OCI-M1 (cell line): ENCODE measurements around the gene FBLL1.
"Not testable (repeated sequence)": the region's sequence is repeated elsewhere in the genome, so short reads cannot be mapped to it uniquely, and the experiment has no call there.

ENCODE experiments used
- DNase-seq: peaks from one replicate; lab custom pipeline; 2025; lab: John Stamatoyannopoulos, UW

The FBLL1 gene

GRCh38 chr5:168528521-168529373, at the start of gene FBLL1:
Gene FBLL1, plus strand, starts transcription at chr5:168529305. Its CDS starts 200 bp downstream, at chr5:168529505.
- DNase-seq, result no peak

DNA sequence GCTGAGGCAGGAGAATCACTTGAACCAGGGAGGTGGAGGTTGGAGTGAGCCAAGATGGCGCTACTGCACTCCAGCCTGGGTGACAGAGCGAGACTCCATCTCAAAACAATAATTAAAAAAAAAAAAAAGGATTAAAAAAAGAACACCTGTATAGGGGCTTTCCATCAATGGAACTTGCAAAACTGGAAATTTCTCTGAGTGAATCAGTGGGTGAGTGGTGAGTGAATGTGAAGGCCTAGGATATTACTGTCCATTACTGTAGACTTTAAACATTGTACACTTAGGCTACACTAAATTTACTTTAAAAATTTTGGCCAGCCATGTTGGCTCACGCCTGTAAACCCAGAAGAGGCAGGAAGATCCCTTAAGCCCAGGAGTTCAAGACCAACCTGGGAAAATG, 48.5 kb upstream of the FBLL1 start:
- DNase-seq, result no peak

DNA sequence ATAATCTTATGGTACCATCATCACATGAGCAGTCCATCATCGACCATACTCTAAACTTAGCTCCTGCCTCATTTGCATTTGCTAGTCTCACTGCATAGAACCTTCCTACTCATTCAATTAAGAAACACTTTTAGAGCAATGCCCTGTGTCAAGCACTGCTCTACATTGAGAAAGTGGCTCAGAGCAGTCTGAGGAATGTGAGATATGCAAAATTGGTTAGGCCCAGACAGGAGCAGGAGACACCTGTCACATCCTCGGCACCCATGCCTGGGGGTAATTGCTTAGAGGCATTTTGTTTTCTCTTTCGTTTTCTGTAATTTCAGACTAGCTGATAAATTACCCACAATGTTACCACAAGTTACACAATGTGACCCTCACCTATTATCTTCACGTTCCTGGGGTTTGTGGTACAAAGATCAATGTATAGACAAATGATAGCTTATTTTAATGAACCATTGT, 47.7 kb upstream of the FBLL1 start:
- DNase-seq, result peak; percentile 84

GRCh38 chr5:168482361-168482760, 46.7 kb upstream of the FBLL1 start:
- DNase-seq, result peak; percentile 16

GRCh38 chr5:168486136-168486879, 42.8 kb upstream of the FBLL1 start, which contains the start of gene RARS1:
Gene RARS1, plus strand, starts transcription at chr5:168486471. Its CDS starts 28 bp downstream, at chr5:168486499.
- peak; percentile 96 for DNase-seq

DNA sequence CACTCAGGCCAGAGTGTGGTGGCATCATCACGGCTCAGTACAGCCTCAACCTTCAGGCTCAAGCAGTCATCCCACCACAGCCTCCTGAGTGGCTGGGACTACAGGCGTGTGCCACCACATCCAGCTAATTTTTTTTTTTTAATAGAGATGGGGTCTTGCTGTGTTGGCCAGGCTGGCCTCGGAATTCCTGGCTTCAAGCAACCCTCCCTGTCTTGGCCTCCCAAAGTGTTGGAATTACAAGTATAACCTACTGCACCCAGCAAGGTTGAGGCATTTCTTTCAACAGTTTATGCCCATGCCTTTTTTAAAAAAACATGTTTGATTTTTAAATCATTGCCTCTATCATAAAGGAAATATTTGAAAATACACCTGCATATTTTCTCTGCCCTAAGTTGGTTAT, 40.0 kb upstream of the FBLL1 start:
- DNase-seq, result no peak

DNA sequence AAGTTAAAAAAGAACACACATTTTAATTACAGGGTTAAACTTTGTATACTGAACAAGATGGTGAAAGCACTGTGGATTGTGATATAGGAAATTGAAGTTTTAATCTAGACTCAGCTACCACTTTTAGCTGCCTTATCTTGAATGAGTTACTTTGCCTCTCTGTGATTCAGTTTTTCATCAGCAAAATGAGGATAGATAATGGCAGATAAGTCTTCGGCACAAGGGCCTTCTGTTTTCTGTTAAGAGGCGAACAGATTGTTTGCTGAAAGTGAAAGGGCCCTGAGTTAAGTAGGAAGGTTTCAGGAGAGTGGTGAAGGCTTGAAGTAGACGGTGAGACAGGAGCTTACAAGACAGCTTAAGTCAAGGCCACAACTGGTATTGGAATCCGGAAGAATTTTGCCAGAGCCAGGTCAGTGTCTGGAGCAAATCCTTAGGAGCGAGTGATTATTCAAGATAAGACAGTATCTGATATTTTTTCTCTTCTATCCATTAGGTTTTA, 35.0 kb upstream of the FBLL1 start:
- no peak for DNase-seq

DNA sequence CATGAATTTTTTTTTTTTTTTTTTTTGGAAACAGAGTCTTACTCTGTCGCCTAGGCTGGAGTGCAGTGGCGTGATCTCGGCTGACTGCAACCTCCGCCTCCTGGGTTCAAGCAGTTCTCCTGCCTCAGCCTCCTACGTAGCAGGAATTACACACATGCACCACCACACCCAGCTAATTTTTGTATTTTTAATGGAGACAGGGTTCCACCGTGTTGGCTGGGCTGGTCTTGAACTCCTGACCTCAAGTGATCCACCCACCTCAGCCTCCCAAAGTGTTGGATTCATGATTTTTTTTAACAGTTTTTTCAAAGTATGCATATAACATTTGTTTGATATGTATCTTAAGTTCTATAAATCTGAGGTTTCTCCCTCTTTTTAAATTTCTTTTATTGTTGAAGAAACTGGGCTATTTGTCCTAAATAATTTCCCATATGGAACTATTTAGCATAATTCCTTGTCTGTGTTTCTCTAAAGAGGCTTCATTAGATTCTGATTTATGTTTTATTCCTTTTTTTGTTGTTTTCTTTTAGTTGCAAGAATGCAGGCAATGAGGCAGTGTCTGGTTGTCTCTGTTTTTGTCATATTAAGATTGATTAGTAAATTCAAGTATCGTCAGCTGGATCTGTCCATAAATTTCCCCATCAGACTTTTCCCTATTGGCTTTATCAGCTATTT, 26.4 kb upstream of the FBLL1 start:
- DNase-seq, result no peak

GRCh38 chr5:168513861-168514428, 15.2 kb upstream of the FBLL1 start:
- peak; percentile 5 for DNase-seq

GRCh38 chr5:168525856-168526255, 3.2 kb upstream of the FBLL1 start:
- no peak for DNase-seq

DNA sequence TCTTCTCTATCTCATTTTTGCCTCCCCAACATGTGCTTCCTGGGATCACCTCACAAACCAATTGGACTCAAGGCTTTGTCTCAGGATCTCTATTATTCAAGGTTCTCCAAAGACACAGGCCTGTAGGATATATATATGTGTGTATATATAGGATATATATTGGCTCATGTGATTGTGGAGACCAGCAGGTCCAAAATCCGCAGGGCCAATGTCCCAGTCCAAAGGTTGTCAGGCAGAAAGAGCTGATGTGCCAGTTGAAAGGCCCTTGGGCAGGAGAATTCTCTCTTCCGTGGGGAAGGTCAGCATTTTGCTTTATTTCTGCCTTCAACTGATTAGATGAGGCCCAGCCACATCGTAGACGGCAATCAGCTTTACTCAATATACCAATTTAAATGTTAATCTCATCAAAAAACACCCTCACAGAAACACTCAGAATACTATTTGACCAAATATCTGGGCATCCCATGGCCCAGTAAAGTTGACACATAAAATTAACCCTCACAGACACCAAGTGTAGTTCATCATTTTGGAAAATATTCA, 1.3 kb upstream of the FBLL1 start:
- no peak for DNase-seq

DNA sequence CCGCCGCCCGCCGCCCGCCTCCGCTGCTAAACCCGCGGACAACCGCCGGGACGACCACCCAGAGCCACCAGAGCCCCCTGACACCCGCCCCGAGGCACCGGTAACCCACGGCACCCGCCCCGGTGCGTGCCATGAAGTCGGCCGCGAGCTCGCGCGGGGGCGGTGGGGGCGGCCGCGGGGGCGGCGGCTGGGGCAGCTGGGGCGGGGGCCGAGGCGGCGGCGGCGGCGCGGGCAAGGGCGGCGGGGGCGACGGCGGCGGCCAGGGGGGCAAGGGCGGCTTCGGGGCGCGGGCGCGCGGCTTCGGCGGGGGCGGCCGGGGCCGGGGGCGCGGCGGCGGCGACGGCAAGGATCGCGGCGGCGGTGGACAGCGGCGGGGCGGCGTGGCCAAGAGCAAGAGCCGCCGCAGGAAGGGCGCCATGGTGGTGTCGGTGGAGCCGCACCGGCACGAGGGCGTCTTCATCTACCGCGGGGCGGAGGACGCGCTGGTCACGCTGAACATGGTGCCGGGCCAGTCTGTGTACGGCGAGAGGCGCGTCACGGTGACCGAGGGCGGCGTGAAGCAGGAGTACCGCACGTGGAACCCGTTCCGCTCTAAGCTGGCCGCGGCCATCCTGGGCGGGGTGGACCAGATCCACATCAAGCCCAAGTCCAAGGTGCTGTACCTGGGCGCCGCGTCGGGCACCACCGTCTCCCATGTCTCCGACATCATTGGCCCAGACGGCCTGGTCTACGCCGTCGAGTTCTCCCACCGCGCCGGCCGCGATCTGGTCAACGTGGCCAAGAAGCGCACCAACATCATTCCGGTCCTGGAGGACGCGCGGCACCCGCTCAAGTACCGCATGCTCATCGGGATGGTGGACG, 499 bp downstream of the FBLL1 start:
- no peak for DNase-seq

DNA sequence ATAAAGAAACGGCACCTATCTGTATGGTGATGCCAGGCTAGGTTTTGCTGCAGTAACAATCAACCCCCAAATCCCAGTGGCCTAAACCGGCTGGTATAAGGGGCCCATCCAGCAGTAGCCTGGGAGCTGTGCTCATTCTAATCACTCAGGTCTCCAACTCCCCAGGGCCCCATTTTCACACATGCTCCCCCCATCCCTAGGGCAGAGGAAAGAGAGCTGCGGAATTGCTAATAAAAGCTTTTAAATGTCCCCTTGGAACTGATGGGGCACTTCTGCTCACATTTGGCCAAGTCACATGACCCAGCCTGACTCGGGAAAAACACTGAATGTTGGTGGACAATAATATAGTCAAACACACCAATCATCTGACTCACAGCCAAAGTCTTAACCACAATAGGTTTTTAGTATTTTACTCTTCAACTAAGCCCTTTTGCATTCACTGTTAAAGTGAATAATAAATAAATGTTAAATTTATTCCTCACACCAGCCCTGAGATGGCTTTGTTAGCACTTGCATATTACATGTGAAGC, 1.6 kb downstream of the FBLL1 start:
- DNase-seq, result no peak

- no peak for DNase-seq
Measured at GRCh38 chr5:168531191-168531590, 2.1 kb downstream of the FBLL1 start.

- no peak for DNase-seq
Measured at GRCh38 chr5:168531987-168532864, 3.1 kb downstream of the FBLL1 start.

DNA sequence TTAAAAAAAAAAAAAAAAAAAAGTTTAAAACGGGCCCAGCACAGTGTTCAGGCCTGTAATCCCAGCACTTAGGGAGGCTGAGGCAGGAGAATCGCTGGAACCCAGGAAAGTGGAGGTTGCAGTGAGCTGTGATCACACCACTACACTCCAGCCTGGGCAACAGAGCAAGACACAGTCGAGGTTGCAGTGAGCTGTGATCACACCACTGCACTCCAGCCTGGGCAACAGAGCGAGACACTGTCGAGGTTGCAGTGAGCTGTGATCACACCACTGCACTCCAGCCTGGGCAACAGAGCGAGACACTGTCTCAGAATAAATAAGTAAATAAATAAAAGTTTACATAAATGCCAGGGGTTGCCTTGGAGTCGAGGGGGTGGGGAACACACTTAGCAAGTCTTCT, 5.2 kb downstream of the FBLL1 start:
- not testable (repeated sequence) for DNase-seq

DNA sequence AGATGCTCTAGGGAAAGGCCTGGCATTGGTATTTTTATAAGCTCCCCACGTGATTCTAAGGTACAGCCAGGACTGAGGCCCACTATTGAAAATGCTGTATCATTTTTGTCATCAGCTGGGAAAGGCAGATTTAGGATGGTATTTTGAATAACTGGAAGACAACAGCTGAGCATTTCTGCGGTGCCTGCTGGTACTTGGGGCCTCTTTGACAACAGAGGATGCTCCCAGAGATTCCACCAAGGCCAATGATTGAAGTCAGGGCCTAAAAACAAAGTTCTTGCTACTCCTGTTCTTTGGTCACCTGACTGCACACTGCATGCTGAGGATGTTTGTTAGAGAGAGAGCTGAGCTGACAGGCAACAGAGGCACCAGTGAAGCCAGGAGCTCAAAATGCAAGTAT, 8.1 kb downstream of the FBLL1 start:
- no peak for DNase-seq

GRCh38 chr5:168549554-168549953, 20.4 kb downstream of the FBLL1 start:
- no peak for DNase-seq

GRCh38 chr5:168550656-168551055, 21.6 kb downstream of the FBLL1 start:
- DNase-seq, result no peak
